Measurements from ENCODE around the gene CTNNA1. TPM values are rescaled to one million over a fixed set of nuclear protein-coding genes. Genes with fewer than 3 reads are reported as not detected.

Gene CTNNA1
- total RNA-seq, 1 donor from 2014 or later = 282 TPM

DNA sequence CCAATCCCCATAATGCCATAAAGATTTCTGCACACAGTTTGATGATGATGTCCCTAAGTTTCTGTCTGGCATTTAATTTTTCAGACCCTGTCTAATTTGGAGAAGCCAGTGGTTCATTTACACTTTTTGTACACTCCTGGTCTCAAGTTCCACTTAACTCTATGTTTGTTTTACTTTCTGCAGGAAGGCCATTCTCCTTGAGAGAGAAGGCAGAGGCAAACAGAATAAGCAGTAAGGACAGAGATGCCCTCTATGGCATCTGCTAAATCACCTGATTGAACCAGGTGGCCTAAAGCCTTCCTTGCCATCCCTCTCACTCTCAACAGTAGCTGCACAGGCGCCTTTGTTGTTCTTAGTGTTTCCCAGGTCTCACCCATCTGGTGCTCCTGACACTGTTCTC lies 208.0 kb downstream of the CTNNA1 start:
- peaks cover 29% of the 10 kb centered on the region for H3K27me3 Mint-ChIP-seq (ENCODE audit: low read depth)
- TF ChIP-seq, protein P1, sequence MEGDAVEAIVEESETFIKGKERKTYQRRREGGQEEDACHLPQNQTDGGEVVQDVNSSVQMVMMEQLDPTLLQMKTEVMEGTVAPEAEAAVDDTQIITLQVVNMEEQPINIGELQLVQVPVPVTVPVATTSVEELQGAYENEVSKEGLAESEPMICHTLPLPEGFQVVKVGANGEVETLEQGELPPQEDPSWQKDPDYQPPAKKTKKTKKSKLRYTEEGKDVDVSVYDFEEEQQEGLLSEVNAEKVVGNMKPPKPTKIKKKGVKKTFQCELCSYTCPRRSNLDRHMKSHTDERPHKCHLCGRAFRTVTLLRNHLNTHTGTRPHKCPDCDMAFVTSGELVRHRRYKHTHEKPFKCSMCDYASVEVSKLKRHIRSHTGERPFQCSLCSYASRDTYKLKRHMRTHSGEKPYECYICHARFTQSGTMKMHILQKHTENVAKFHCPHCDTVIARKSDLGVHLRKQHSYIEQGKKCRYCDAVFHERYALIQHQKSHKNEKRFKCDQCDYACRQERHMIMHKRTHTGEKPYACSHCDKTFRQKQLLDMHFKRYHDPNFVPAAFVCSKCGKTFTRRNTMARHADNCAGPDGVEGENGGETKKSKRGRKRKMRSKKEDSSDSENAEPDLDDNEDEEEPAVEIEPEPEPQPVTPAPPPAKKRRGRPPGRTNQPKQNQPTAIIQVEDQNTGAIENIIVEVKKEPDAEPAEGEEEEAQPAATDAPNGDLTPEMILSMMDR (conservative IDR thresholded peaks at IDR 0.05) = no peak
- H3K4me1 Mint-ChIP-seq = peaks cover 55% of the 10 kb centered on the region
- H3K27ac Mint-ChIP-seq (ENCODE audit: unreplicated experiment) = no peak overlapping the region
- no peaks in the 10 kb centered on the region for H3K9me3 Mint-ChIP-seq
- H3K4me3 Mint-ChIP-seq = peak overlapping the region; percentile 2
- DNase-seq (ENCODE audit: low read depth, low spot score) = no peak
- no peaks in the 10 kb centered on the region for H3K36me3 Mint-ChIP-seq (ENCODE audit: low read depth)

DNA sequence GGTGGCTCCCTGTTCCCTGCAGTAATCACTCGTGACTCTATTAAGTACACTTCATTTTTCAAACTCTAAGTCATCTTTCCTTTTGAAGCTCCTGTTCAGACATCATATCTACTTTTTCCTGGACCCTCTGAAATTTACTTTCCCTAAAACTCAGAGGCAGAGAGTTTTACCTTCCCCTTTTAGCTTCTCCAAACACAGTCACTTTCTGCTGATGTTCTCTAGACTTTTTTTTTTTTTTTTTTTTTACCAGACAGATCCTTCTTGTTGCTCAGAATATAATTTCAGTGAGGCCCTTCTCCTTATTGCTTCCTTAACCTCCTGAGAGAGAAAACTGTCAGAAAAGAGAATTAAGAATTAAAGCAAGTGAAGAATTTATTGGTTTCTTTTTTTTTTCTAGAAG lies 208.5 kb downstream of the CTNNA1 start:
- no peak for DNase-seq (ENCODE audit: low read depth, low spot score)
- no peaks in the 10 kb centered on the region for H3K9me3 Mint-ChIP-seq
- no peak overlapping the region for H3K4me3 Mint-ChIP-seq
- TF ChIP-seq, protein P1 (conservative IDR thresholded peaks at IDR 0.05) = no peak
- peaks cover 29% of the 10 kb centered on the region for H3K27me3 Mint-ChIP-seq (ENCODE audit: low read depth)
- H3K4me1 Mint-ChIP-seq = peaks cover 55% of the 10 kb centered on the region
- no peaks in the 10 kb centered on the region for H3K36me3 Mint-ChIP-seq (ENCODE audit: low read depth)
- no peak overlapping the region for H3K27ac Mint-ChIP-seq (ENCODE audit: unreplicated experiment)

DNA sequence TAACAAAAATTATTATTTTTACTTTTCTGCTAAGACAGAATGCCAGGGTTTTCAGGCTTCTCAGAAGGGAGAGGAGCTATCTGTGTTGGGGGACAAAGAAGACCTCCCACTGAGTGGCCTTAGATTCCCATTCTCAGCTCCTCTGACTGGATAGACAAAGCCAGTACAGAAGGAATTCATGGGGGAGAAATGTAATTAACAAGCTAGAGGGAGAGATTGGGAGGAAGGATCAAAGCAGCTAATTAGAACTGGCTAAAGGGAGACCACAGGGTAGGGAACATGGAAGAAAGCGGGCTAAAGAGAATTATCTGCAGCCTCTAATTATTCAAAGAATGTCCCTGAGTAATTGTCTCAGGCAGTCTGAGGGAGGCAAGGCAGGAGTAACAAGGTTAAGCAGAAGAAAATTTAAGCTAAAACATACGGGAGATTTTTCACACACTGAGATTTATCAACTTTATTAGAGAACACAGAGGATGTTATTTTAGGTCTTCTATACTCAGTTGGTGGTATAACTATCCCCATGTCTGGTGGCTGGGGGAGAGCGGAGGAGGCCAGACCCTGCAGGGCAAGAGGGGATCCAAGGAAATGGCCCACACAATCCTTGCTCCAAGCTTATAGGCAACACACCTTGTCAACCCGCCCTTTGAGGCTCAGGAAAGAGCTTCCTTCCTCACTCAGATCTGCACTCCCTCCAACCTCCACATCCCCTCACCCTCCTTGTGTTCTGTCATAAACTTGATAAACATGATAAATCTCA lies 209.6 kb downstream of the CTNNA1 start:
- Mint-ChIP-seq H3K4me3 (no peak overlapping the region), H3K36me3 (ENCODE audit: low read depth) (no peaks in the 10 kb centered on the region), H3K9me3 (no peaks in the 10 kb centered on the region), H3K4me1 (peaks cover 61% of the 10 kb centered on the region), H3K27ac (ENCODE audit: unreplicated experiment) (peak overlapping the region; percentile 53), H3K27me3 (ENCODE audit: low read depth) (peaks cover 29% of the 10 kb centered on the region)
- TF ChIP-seq, protein P1 (conservative IDR thresholded peaks at IDR 0.05) = no peak
- DNase-seq (ENCODE audit: low read depth, low spot score) = no peak

DNA sequence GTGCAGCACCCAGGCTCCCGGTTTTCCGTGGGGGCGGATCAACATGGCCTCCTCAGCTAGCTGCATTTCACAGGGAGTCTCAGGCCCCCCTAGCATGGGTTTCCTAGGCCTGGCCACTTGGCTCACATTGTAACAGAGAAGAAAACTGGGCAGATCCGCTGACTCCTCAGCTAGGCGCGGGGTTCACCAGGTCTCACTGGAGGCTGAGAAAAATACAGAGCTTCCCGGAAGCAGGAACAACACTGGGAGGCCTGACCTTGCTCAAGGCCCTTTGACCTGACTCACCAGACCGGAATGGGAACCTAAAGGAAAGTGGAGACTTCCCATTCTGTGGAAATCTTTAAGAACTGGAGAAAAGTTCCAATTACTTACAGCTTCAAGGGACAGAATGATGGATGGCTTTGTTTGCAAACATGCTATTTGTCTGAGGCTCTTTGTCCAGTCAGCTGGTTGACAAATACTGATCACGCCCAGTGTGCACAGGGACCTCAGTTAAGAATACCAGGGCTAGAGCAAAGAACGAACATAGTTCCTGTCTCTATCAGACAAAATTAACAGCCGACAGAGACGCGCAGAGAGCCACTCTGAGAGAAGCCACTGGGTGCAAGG lies 210.6 kb downstream of the CTNNA1 start:
- Mint-ChIP-seq H3K4me3 (peak overlapping the region; percentile 64), H3K27ac (ENCODE audit: unreplicated experiment) (peak overlapping the region; percentile 64), H3K4me1 (peaks cover 69% of the 10 kb centered on the region), H3K36me3 (ENCODE audit: low read depth) (no peaks in the 10 kb centered on the region), H3K27me3 (ENCODE audit: low read depth) (peaks cover 35% of the 10 kb centered on the region), H3K9me3 (no peaks in the 10 kb centered on the region)
- TF ChIP-seq, protein P1 (conservative IDR thresholded peaks at IDR 0.05) = no peak
- DNase-seq (ENCODE audit: low read depth, low spot score) = peak; percentile 38

DNA sequence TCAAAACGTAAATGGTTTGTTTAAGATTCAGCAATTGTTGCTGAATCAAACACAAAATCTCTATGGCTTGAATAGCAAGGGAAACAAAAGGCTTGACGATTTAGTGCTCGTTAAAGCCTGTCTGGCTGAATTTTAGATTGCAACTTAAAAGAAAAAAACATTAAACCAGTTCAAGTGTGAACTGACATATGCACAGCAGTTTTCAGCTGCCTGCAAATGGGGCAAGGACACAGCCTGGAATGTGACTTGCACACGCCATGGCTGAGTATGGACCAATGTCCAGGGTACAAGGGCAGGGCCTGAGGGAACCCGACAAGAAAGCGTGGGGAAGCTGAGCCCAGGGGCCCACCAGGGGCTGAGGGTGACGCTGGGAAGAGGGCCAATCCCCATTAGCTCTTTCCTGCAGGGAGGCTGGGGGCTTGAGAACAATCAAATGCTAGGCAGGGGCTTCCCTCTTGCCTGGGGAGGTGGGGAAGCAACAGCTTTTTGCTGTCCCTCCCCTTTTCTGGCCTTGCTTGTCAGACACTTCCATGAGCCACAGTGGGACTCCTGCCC lies 211.5 kb downstream of the CTNNA1 start:
- H3K4me1 Mint-ChIP-seq = peaks cover 69% of the 10 kb centered on the region
- H3K4me3 Mint-ChIP-seq = peak overlapping the region; percentile 64
- H3K27ac Mint-ChIP-seq (ENCODE audit: unreplicated experiment) = peak overlapping the region; percentile 90
- H3K36me3 Mint-ChIP-seq (ENCODE audit: low read depth) = no peaks in the 10 kb centered on the region
- TF ChIP-seq, protein P1 (conservative IDR thresholded peaks at IDR 0.05) = no peak
- H3K27me3 Mint-ChIP-seq (ENCODE audit: low read depth) = peaks cover 34% of the 10 kb centered on the region
- H3K9me3 Mint-ChIP-seq = no peaks in the 10 kb centered on the region
- DNase-seq (ENCODE audit: low read depth, low spot score) = no peak
